WERI-Rb-1 (cell line): ENCODE results near the gene ZBTB7C.

Source experiments
- DNase-seq: peaks from one replicate; pipeline ENCODE4 v3.0.0-alpha.2; 2020
- H3K27ac ChIP-seq: fragments of 250-450 bp; sonication (Bioruptor Pico); 2 replicates; pipeline ENCODE4 v1.5.1; 2020; ENCODE audit warnings: mild to moderate bottlenecking, moderate library complexity
- H3K27me3 ChIP-seq: fragments of 250-450 bp; sonication (Bioruptor Pico); 2 replicates; pipeline ENCODE4 v1.5.1; 2021; ENCODE audit warnings: mild to moderate bottlenecking, low read depth, moderate library complexity; ENCODE audit not compliant: insufficient read depth, severe bottlenecking
- H3K36me3 ChIP-seq: fragments of 250-450 bp; sonication (Bioruptor Pico); 2 replicates; pipeline ENCODE4 v1.5.1; 2020; ENCODE audit warnings: mild to moderate bottlenecking, moderate library complexity
- H3K4me3 ChIP-seq: 2 replicates; pipeline ENCODE4 v1.5.1; 2011; ENCODE audit warnings: low read depth, mild to moderate bottlenecking, control low read depth, low read length
- H3K9me3 ChIP-seq: fragments of 250-450 bp; sonication (Bioruptor Pico); 2 replicates; pipeline ENCODE4 v1.5.1; 2021; ENCODE audit warnings: mild to moderate bottlenecking, moderate library complexity; ENCODE audit not compliant: severe bottlenecking
- CTCF ChIP-seq: IDR thresholded peaks from 2 replicates; pipeline ENCODE4 v1.5.1; 2011; ENCODE audit warnings: low read depth, mild to moderate bottlenecking, control low read depth, inconsistent platforms, low read length

Gene ZBTB7C

GRCh38 chr18:48007955-48008701 lies 401.1 kb downstream of the ZBTB7C start:
- Histone ChIP-seq H3K9me3 (no peaks in the 10 kb centered on the region), H3K36me3 (no peaks in the 10 kb centered on the region), H3K4me3 (peak overlapping the region; percentile 40), H3K27me3 (no peaks in the 10 kb centered on the region), H3K27ac (no peak overlapping the region; the same call in 1 of the 2 replicates)
- peak; percentile 80 for DNase-seq
- peak; percentile 35 for TF ChIP-seq CTCF

DNA sequence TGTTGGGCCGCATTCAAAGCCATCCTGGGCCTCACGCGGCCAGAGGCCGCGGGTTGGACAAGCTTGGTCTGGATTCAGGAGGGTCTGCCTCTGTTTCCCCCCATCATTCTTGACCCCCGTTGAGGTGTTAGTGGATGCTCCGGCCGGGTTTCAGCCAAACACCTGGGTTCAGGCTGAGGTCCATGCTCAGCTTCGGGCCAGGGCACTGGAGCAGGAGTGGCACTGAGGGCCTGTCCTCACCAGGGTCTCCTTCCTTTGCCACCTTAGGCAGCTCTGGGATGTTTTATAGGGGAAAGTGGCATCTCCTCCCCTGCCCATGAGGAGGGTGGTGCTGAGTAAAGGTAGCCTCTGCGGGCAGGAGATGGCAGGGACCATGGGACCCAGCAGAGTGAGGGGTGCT lies 401.8 kb downstream of the ZBTB7C start:
- no peak for DNase-seq
- no peak for TF ChIP-seq CTCF
- Histone ChIP-seq H3K27ac (no peak overlapping the region), H3K36me3 (no peaks in the 10 kb centered on the region), H3K27me3 (no peaks in the 10 kb centered on the region), H3K9me3 (no peaks in the 10 kb centered on the region), H3K4me3 (no peak overlapping the region)

DNA sequence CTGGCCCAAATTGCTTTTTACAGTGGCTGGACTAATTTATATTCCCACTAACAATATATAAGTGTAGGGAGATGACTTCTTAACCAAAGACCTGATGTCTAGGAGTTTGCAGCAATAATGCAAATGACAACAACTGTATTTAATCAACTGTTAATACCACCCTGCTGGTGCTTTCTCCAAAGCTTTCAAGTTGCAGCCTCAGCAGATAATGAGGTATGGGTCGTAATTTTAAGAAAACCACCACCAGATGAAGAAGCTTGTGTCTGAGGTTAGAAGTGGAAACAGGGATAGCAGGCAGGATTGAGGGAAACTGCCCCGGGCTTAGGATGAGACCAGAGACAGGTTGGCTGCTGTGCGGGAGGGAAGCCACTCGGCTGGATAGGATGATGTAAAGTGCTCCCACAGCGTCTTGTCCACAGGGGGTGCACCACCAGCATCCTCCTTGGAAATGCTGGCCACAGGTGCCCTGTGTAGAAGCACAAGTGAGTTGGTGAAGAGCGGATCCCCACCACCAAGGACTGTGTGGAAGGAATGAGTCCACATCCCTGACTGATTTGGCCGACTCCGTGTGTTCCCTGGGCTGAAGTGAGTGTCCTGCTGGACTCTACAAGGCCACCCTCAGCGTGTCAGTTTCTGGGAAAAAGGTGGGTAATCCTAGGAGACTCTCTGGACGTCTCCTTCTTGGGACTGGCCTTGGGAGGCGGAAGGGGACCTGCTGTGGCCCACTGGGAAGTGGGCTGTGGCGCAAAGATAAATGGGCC lies 402.6 kb downstream of the ZBTB7C start:
- Histone ChIP-seq H3K9me3 (no peaks in the 10 kb centered on the region), H3K27ac (no peak overlapping the region), H3K27me3 (no peaks in the 10 kb centered on the region), H3K36me3 (no peaks in the 10 kb centered on the region), H3K4me3 (no peak overlapping the region)
- no peak for TF ChIP-seq CTCF
- DNase-seq, result no peak

DNA sequence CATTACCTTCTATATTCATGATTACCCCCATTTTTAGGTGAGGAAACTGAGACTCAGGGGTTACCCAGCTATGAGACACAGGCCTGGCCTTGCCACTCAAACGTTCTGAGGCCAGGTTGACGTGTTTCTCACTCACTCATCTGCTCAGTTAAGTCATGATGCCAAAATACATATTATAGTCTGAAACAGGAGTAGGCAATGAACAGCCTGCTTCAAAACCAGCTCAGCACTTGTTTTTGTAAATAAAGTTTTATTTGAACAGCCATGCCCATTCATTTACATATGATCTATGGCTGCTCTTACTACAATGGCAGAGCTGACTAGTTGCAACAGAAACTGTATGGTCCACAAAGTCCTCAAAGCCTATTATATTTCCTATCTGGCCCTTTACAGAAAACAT lies 404.6 kb downstream of the ZBTB7C start:
- Histone ChIP-seq H3K27me3 (no peaks in the 10 kb centered on the region), H3K4me3 (no peak overlapping the region), H3K9me3 (no peaks in the 10 kb centered on the region), H3K36me3 (no peaks in the 10 kb centered on the region), H3K27ac (no peak overlapping the region)
- TF ChIP-seq CTCF, result no peak
- DNase-seq, result no peak

DNA sequence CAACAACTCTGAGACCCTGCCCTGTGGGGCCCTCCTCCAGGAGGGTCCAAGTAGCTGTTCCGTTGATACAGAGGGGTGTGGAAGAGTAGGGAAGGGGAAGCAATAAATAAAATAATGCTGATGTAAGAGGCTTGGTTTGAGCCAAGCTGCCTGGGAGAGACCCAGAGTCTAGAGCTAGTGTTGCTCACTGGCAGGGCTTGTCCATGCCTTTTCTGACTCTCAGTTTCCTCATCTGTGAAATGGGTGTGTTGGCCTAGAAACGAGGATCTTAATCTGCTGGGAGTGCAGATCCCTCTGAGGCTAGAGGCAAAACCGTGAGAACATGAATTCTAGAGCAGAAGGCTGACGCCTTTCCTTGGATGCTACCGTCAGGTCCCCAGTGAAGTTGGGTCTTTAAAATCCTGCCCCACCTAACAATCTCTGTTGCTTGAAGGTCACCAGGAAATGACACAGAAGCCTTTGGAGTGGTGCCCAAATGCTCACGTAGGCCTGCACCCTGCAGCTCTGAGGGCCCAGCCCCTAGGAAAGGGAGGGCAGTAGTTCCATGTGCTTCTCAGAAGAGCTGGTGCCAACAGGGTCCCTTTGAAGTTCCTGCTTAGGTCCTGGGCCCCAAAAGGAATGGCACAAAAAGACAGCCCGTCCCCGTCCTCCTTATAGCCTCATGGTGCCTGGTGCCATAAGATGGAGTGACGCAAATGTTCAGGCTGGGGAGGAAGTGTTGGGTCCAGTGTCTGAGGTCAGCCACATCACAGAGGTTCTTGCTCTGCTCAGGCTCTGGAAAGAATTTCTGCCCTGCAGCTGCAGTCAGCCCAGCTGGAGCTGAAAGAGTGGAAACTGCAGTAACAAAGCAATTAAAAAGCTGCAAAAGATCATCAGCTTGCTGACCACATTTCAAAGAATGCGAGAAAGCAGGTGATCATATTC lies 405.5 kb downstream of the ZBTB7C start:
- H3K36me3 ChIP-seq, result no peaks in the 10 kb centered on the region
- no peaks in the 10 kb centered on the region for H3K27me3 ChIP-seq
- no peaks in the 10 kb centered on the region for H3K9me3 ChIP-seq
- H3K27ac ChIP-seq, result no peak overlapping the region
- no peak for TF ChIP-seq CTCF
- DNase-seq, result no peak
- H3K4me3 ChIP-seq, result no peak overlapping the region
